ENCODE results near the gene CDC73. TPM values are rescaled to one million over a fixed set of nuclear protein-coding genes. Genes with fewer than 3 reads are reported as not detected.
"Not testable (repeated sequence)": the region's sequence is repeated elsewhere in the genome, so short reads cannot be mapped to it uniquely, and the experiment has no call there.

CDC73 gene
- total and polyA plus RNA-seq, 2 donors (not counting 3 experiments of a cell fraction or from before 2014, with no cell fraction given) = 9.9 to 55.8 TPM

GRCh38 chr1:193231146-193231545 is 109.3 kb downstream of the CDC73 start:
- H3K4me1 ChIP-seq (ENCODE audit: control insufficient read depth, extremely low read depth, insufficient read depth, low read length); dilution Hi-C loops (cut with MboI; ENCODE audit: extremely low pct_ligation_motif_present, low sequenced_read_pairs); H3K79me2 ChIP-seq (ENCODE audit: control insufficient read depth, insufficient read depth, low read length); H2AFZ ChIP-seq (ENCODE audit: low read depth, low read length); intact Hi-C loops (cut with micrococcal nuclease); H3K9me3 ChIP-seq (replicated peaks; ENCODE audit: control insufficient read depth, insufficient read depth, low read length); POLR2A ChIA-PET; H4K20me1 ChIP-seq (replicated peaks; ENCODE audit: control insufficient read depth, extremely low read depth, insufficient read depth, low read length); FAIRE-seq; H3K36me3 ChIP-seq (ENCODE audit: control insufficient read depth in 2 of 2, extremely low read depth in 1 of 2, insufficient read depth in 2 of 2, low read length in 2 of 2); H3K9me1 ChIP-seq (replicated peaks; ENCODE audit: control insufficient read depth, extremely low read depth, insufficient read depth, low read length); H3K27ac ChIP-seq (ENCODE audit: insufficient read depth, low read depth, low read length); H3K4me2 ChIP-seq (ENCODE audit: insufficient read depth, low read length); H3K9ac ChIP-seq (replicated peaks; ENCODE audit: extremely low read depth, insufficient read depth, low read length); CTCF ChIA-PET; H3K4me3 ChIP-seq (replicated peaks in 1 of 3; ENCODE audit: insufficient read depth in 1 of 3, low read depth in 1 of 3, low read length in 3 of 3); H3K27me3 ChIP-seq (ENCODE audit: control insufficient read depth in 2 of 2, insufficient read depth in 2 of 2, low read length in 2 of 2); BruUV-seq (replicated peaks): not testable (repeated sequence)
- peak; percentile 46 for DNase-seq (ENCODE audit: low read depth, low spot score)

GRCh38 chr1:193234530-193234929 is 112.7 kb downstream of the CDC73 start:
- no TSS peak for BruUV-seq (replicated peaks)
- no peak overlapping the region for H2AFZ ChIP-seq (ENCODE audit: low read depth, low read length)
- POLR2A ChIA-PET = no interaction called here

More at GRCh38 chr1:193234530-193234929, 112.7 kb downstream of the CDC73 start:
- no peak overlapping the region for H3K4me3 ChIP-seq (replicated peaks in 1 of 3; ENCODE audit: insufficient read depth in 1 of 3, low read depth in 1 of 3, low read length in 3 of 3)
- no peak overlapping the region for H3K27ac ChIP-seq (ENCODE audit: insufficient read depth, low read depth, low read length)
- no peaks in the 10 kb centered on the region for H3K9me1 ChIP-seq (replicated peaks; ENCODE audit: control insufficient read depth, extremely low read depth, insufficient read depth, low read length)
- DNase-seq (ENCODE audit: low read depth, low spot score) (peak; percentile 22), FAIRE-seq (no peak)
- H3K79me2 ChIP-seq (ENCODE audit: control insufficient read depth, insufficient read depth, low read length) = no peaks in the 10 kb centered on the region
- no peaks in the 10 kb centered on the region for H4K20me1 ChIP-seq (replicated peaks; ENCODE audit: control insufficient read depth, extremely low read depth, insufficient read depth, low read length)
- dilution Hi-C loops (cut with MboI; ENCODE audit: extremely low pct_ligation_motif_present, low sequenced_read_pairs) (no loop called here), intact Hi-C loops (cut with micrococcal nuclease) (no loop called here)
- no peaks in the 10 kb centered on the region for H3K27me3 ChIP-seq (ENCODE audit: control insufficient read depth in 2 of 2, insufficient read depth in 2 of 2, low read length in 2 of 2)
- no peak overlapping the region for H3K9ac ChIP-seq (replicated peaks; ENCODE audit: extremely low read depth, insufficient read depth, low read length)
- H3K4me2 ChIP-seq (ENCODE audit: insufficient read depth, low read length) = no peak overlapping the region
- H3K4me1 ChIP-seq (ENCODE audit: control insufficient read depth, extremely low read depth, insufficient read depth, low read length) = no peaks in the 10 kb centered on the region
- no peak for TF ChIP-seq CTCF (IDR thresholded peaks at IDR 0.05; ENCODE audit: extremely low read depth in 1 of 2, insufficient read depth in 1 of 2, low read depth in 1 of 2, low read length in 2 of 2)
- no peak for TF ChIP-seq FOS (IDR thresholded peaks at IDR 0.05; ENCODE audit: borderline replicate concordance, insufficient read depth, low read length)
- no peak for TF ChIP-seq EZH2 (IDR thresholded peaks at IDR 0.05; ENCODE audit: borderline replicate concordance, low read depth, low read length, severe bottlenecking)
- TF ChIP-seq MAX (IDR thresholded peaks at IDR 0.05; ENCODE audit: insufficient read depth, insufficient read length) = no peak
- no peak for TF ChIP-seq GATA2 (IDR thresholded peaks at IDR 0.05; ENCODE audit: insufficient read depth, insufficient read length, low read depth, low read length)
- no peak for TF ChIP-seq POLR2AphosphoS5 (IDR thresholded peaks at IDR 0.05; ENCODE audit: insufficient read depth, low read depth, low read length)
- TF ChIP-seq JUN (IDR thresholded peaks at IDR 0.05; ENCODE audit: borderline replicate concordance, insufficient read depth, insufficient read length, low read depth) = no peak
- no peak for TF ChIP-seq POLR2A (IDR thresholded peaks at IDR 0.05; ENCODE audit: low read depth, low read length)
- TF ChIP-seq MYC (IDR thresholded peaks at IDR 0.05; ENCODE audit: low read depth, low read length) = no peak
- no peaks in the 10 kb centered on the region for H3K9me3 ChIP-seq (replicated peaks; ENCODE audit: control insufficient read depth, insufficient read depth, low read length)
- H3K36me3 ChIP-seq (ENCODE audit: control insufficient read depth in 2 of 2, extremely low read depth in 1 of 2, insufficient read depth in 2 of 2, low read length in 2 of 2) = no peaks in the 10 kb centered on the region
- CTCF ChIA-PET = interaction anchor here (1.7 kb wide), 1 partner anchor 12 kb away, joined by 6 read pairs; no protein-coding TSS in a partner anchor
